GM23338 (cell line): ENCODE measurements around the gene TMEM212. TPM values are rescaled to one million over a fixed set of nuclear protein-coding genes. Genes with fewer than 3 reads are reported as not detected.

Experiments
- ATAC-seq: fragments of 200-7000 bp; cut with Tn5 transposase; 3 replicates; pipeline ENCODE4 v1.9.1; 2020
- DNase-seq: peaks from one replicate; pipeline ENCODE4 v3.0.0-alpha.2; 2015; ENCODE audit warnings: low spot score
- H2AFZ ChIP-seq: fragments of 200-600 bp; sonication (generic); 2 replicates; pipeline ENCODE4 v1.8.0; 2016; ENCODE audit warnings: antibody characterized with exemption, mild to moderate bottlenecking, moderate library complexity
- H3F3A ChIP-seq: fragments of 200-600 bp; sonication (generic); replicated peaks from 2 replicates; pipeline ENCODE4 v1.8.0; 2017; ENCODE audit warnings: antibody characterized with exemption, mixed run types, low read depth
- H3K27ac ChIP-seq: fragments of 200-600 bp; sonication (generic); 2 replicates; pipeline ENCODE4 v1.6.1; 2016; ENCODE audit warnings: low read depth
- H3K27me3 ChIP-seq: fragments of 200-600 bp; sonication (generic); 2 replicates; pipeline ENCODE4 v1.8.0; 2016; ENCODE audit warnings: mild to moderate bottlenecking, mixed run types, moderate library complexity; ENCODE audit not compliant: insufficient read depth
- H3K36me3 ChIP-seq: fragments of 200-600 bp; sonication (generic); 2 replicates; pipeline ENCODE4 v1.8.0; 2016; ENCODE audit warnings: mild to moderate bottlenecking; ENCODE audit not compliant: insufficient read depth
- H3K4me1 ChIP-seq: fragments of 200-600 bp; sonication (generic); 2 replicates; pipeline ENCODE4 v1.8.0; 2016; ENCODE audit warnings: mild to moderate bottlenecking, moderate library complexity; ENCODE audit not compliant: insufficient read depth
- H3K4me2 ChIP-seq: fragments of 200-600 bp; sonication (generic); 2 replicates; pipeline ENCODE4 v1.7.1; 2017; ENCODE audit warnings: mixed run types
- H3K4me3 ChIP-seq: fragments of 200-600 bp; sonication (generic); 2 replicates; pipeline ENCODE4 v1.6.1; 2016; ENCODE audit warnings: mixed run types
- H3K79me2 ChIP-seq: fragments of 200-600 bp; sonication (generic); replicated peaks from 2 replicates; pipeline ENCODE4 v1.8.0; 2017; ENCODE audit warnings: mild to moderate bottlenecking; ENCODE audit not compliant: insufficient read depth
- H3K9me2 ChIP-seq: fragments of 200-600 bp; sonication (generic); 2 replicates; pipeline ENCODE4 v1.8.0; 2017; ENCODE audit not compliant: insufficient read depth
- H4K20me1 ChIP-seq: fragments of 200-600 bp; sonication (generic); replicated peaks from 2 replicates; pipeline ENCODE4 v1.8.0; 2017; ENCODE audit warnings: mild to moderate bottlenecking; ENCODE audit not compliant: insufficient read depth
- H3K27ac Mint-ChIP-seq: 2 replicates; pipeline ENCODE4 v1.8.0; 2020; ENCODE audit warnings: inconsistent platforms, mild to moderate bottlenecking, moderate library complexity, mixed read lengths
- H3K27me3 Mint-ChIP-seq: 3 replicates; pipeline ENCODE4 v1.8.0; 2022; ENCODE audit warnings: low read depth, mild to moderate bottlenecking, moderate library complexity, mixed read lengths, inconsistent platforms; ENCODE audit not compliant: insufficient read depth, poor library complexity
- H3K36me3 Mint-ChIP-seq: 3 replicates; pipeline ENCODE4 v1.8.0; 2021; ENCODE audit warnings: low read depth, mild to moderate bottlenecking, inconsistent platforms, moderate library complexity, mixed read lengths
- H3K4me1 Mint-ChIP-seq: 3 replicates; pipeline ENCODE4 v1.8.0; 2020; ENCODE audit warnings: mild to moderate bottlenecking, inconsistent platforms, mixed read lengths
- H3K4me3 Mint-ChIP-seq: 3 replicates; pipeline ENCODE4 v1.8.0; 2021; ENCODE audit warnings: moderate library complexity, mild to moderate bottlenecking, inconsistent platforms, mixed read lengths
- H3K9me3 Mint-ChIP-seq: 3 replicates; pipeline ENCODE4 v1.8.0; 2020; ENCODE audit warnings: moderate library complexity, mild to moderate bottlenecking, inconsistent platforms, mixed read lengths
- CREB1 ChIP-seq: fragments of 250-450 bp; sonication (Bioruptor Pico); IDR thresholded peaks from 2 replicates; pipeline ENCODE4 v1.5.0; 2020; ENCODE audit warnings: low read depth, mild to moderate bottlenecking, moderate library complexity
- CTCF ChIP-seq, 2 experiments: fragments of 200-600 bp in 1 of 2; sonication (generic) in 1 of 2; conservative IDR thresholded peaks; 2 replicates each; pipeline versions ENCODE4 v1.5.1 to v1.6.1; 2016 to 2017; ENCODE audit warnings: antibody characterized with exemption in 2 of 2, low read depth in 2 of 2, mild to moderate bottlenecking in 2 of 2, moderate library complexity in 1 of 2
- ETS1 ChIP-seq: IDR thresholded peaks from 2 replicates; pipeline ENCODE4 v1.6.1; 2016; ENCODE audit warnings: antibody characterized with exemption
- EZH2 ChIP-seq: fragments of 200-600 bp; sonication (generic); IDR thresholded peaks from one replicate; pipeline ENCODE4 v1.8.0; 2017; ENCODE audit warnings: antibody characterized with exemption, mild to moderate bottlenecking, low read depth; ENCODE audit not compliant: unreplicated experiment
- EZH2phosphoT487 ChIP-seq: fragments of 200-600 bp; sonication (generic); IDR thresholded peaks from one replicate; pipeline ENCODE4 v1.8.1; 2018; ENCODE audit warnings: antibody characterized with exemption; ENCODE audit not compliant: unreplicated experiment
- JUNB ChIP-seq: IDR thresholded peaks from one replicate; pipeline ENCODE4 v1.6.1; 2016; ENCODE audit warnings: antibody characterized with exemption; ENCODE audit not compliant: unreplicated experiment
- NANOG ChIP-seq: IDR thresholded peaks from 2 replicates; pipeline ENCODE4 v1.6.1; 2016; ENCODE audit warnings: antibody characterized with exemption, borderline replicate concordance
- POLR2AphosphoS5 ChIP-seq: IDR thresholded peaks from 2 replicates; pipeline ENCODE4 v1.6.1; 2016; ENCODE audit warnings: antibody characterized with exemption, low read depth
- REST ChIP-seq: IDR thresholded peaks from one replicate; pipeline ENCODE4 v1.6.1; 2018; ENCODE audit warnings: antibody characterized with exemption; ENCODE audit not compliant: unreplicated experiment
- STAT1 ChIP-seq: IDR thresholded peaks from one replicate; pipeline ENCODE4 v1.6.1; 2016; ENCODE audit warnings: antibody characterized with exemption; ENCODE audit not compliant: unreplicated experiment
- ZNF114 ChIP-seq: fragments of 250-450 bp; sonication (Bioruptor Pico); IDR thresholded peaks from 2 replicates; pipeline ENCODE4 v1.5.0; 2020; ENCODE audit warnings: mild to moderate bottlenecking, moderate library complexity
- ZNF331 ChIP-seq: fragments of 250-450 bp; sonication (Bioruptor Pico); IDR thresholded peaks from 2 replicates; pipeline ENCODE4 v1.5.0; 2020; ENCODE audit warnings: low read depth, mild to moderate bottlenecking, moderate library complexity
- ZNF462 ChIP-seq: fragments of 250-450 bp; sonication (Bioruptor Pico); IDR thresholded peaks from 2 replicates; pipeline ENCODE4 v1.5.0; 2020; ENCODE audit warnings: mild to moderate bottlenecking, moderate library complexity
- polyA plus RNA-seq: library from polyadenylated mRNA; unstranded; fragments of >200 nt; fragmentation: Nextera tagmentation; extraction: Ambion mirVana; gene quantifications from 2 replicates; pipeline ENCODE4 v1.2.1, GENCODE V29; 2016
- total RNA-seq: library from RNA; depleted of rRNA; stranded (reverse); fragments of >200 nt; shearing (Covaris generic); gene quantifications from 2 replicates; pipeline ENCODE4 v1.2.3, GENCODE V29; 2014

The TMEM212 gene
- total and polyA plus RNA-seq, 2 experiments from 2014 or later, result not detected

GRCh38 chr3:171895900-171896299 lies 52.8 kb downstream of the TMEM212 start:
- peaks cover 6% of the 10 kb centered on the region for H3K9me2 ChIP-seq
- no peaks in the 10 kb centered on the region for H3K9me3 Mint-ChIP-seq
- no peaks in the 10 kb centered on the region for H3K79me2 ChIP-seq
- H3K27me3 Mint-ChIP-seq, result peaks cover 2% of the 10 kb centered on the region
- no peak overlapping the region for H3K27ac Mint-ChIP-seq
- peaks cover 18% of the 10 kb centered on the region for H3K4me1 Mint-ChIP-seq
- DNase-seq (no peak), ATAC-seq (no peak)
- H3K36me3 Mint-ChIP-seq, result no peaks in the 10 kb centered on the region
- H2AFZ ChIP-seq, result peak overlapping the region; percentile 54; the same call in 1 of the 2 replicates
- 0 out of 2 replicates have a peak, but pooled peaks cover 9% of the 10 kb centered on the region for H3K4me1 ChIP-seq
- no peaks in the 10 kb centered on the region for H3F3A ChIP-seq
- no peaks in the 10 kb centered on the region for H3K27me3 ChIP-seq
- H3K4me2 ChIP-seq, result no peak overlapping the region
- H3K4me3 ChIP-seq, result no peak overlapping the region
- no peaks in the 10 kb centered on the region for H3K36me3 ChIP-seq
- no peak overlapping the region for H3K27ac ChIP-seq
- H3K4me3 Mint-ChIP-seq, result no peak overlapping the region
- TF ChIP-seq NANOG, result no peak
- TF ChIP-seq ZNF331, result no peak
- no peak for TF ChIP-seq EZH2
- no peak for TF ChIP-seq STAT1
- TF ChIP-seq JUNB, result no peak
- TF ChIP-seq CTCF (conservative IDR thresholded peaks at IDR 0.05; ENCODE audit: low read depth in 2 of 2), result no peak
- no peak for TF ChIP-seq ETS1
- TF ChIP-seq POLR2AphosphoS5, result no peak
- TF ChIP-seq CREB1 (CRISPR knock-in tag), result no peak
- TF ChIP-seq EZH2phosphoT487, result no peak
- no peak for TF ChIP-seq ZNF114 (CRISPR knock-in tag)
- TF ChIP-seq ZNF462 (CRISPR knock-in tag), result no peak
- no peak for TF ChIP-seq REST
- no peaks in the 10 kb centered on the region for H4K20me1 ChIP-seq
